Neural cell (in vitro differentiated cells): ENCODE measurements around the gene UROC1.

ENCODE experiments used
- POLR2AphosphoS5 ChIP-seq: IDR thresholded peaks from 2 replicates; pipeline ENCODE4 v1.6.1; 2012
- TF ChIP-seq, protein P1 (sequence below): IDR thresholded peaks from 2 replicates; pipeline ENCODE4 v1.6.1; 2012; ENCODE audit warnings: borderline replicate concordance

DNA sequence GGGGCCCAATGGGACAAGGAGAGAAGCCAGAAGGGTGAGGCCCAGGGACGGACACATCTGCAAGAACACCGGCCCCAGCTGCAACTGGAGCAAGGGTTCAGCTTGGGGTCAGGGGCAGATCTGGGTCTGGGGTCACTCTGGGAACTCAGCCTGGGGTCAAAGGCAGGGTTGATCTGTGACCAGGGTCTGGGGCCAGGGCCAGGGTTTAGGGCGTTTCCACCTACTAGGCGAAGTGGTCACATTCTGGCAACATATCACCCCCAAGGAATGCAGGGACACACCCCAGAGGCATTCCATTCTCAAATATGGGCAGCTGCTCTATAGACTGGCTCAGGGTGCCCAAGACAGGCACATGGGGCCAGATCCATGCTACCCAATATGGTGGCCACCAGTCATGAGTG lies 9.0 kb downstream of the UROC1 start:
- TF ChIP-seq POLR2AphosphoS5, result no peak
- TF ChIP-seq, protein P1, sequence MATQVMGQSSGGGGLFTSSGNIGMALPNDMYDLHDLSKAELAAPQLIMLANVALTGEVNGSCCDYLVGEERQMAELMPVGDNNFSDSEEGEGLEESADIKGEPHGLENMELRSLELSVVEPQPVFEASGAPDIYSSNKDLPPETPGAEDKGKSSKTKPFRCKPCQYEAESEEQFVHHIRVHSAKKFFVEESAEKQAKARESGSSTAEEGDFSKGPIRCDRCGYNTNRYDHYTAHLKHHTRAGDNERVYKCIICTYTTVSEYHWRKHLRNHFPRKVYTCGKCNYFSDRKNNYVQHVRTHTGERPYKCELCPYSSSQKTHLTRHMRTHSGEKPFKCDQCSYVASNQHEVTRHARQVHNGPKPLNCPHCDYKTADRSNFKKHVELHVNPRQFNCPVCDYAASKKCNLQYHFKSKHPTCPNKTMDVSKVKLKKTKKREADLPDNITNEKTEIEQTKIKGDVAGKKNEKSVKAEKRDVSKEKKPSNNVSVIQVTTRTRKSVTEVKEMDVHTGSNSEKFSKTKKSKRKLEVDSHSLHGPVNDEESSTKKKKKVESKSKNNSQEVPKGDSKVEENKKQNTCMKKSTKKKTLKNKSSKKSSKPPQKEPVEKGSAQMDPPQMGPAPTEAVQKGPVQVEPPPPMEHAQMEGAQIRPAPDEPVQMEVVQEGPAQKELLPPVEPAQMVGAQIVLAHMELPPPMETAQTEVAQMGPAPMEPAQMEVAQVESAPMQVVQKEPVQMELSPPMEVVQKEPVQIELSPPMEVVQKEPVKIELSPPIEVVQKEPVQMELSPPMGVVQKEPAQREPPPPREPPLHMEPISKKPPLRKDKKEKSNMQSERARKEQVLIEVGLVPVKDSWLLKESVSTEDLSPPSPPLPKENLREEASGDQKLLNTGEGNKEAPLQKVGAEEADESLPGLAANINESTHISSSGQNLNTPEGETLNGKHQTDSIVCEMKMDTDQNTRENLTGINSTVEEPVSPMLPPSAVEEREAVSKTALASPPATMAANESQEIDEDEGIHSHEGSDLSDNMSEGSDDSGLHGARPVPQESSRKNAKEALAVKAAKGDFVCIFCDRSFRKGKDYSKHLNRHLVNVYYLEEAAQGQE, result no peak
